Ishikawa (cell line): ENCODE measurements around the gene ARHGDIA.
A peak's percentile ranks its signal among the peaks of the same experiment; 100 is the strongest.

ENCODE experiments used
- CREB1 ChIP-seq: IDR thresholded peaks from 2 replicates; pipeline ENCODE4 v1.6.1; 2012; ENCODE audit warnings: low read depth
- EGR1 ChIP-seq: IDR thresholded peaks from 2 replicates; pipeline ENCODE4 v1.6.1; 2012
- EP300 ChIP-seq: IDR thresholded peaks from 2 replicates; pipeline ENCODE4 v1.6.1; 2012; ENCODE audit warnings: borderline replicate concordance
- FOXM1 ChIP-seq: IDR thresholded peaks from 2 replicates; pipeline ENCODE4 v1.6.1; 2012; ENCODE audit warnings: low read depth, borderline replicate concordance
- RAD21 ChIP-seq: IDR thresholded peaks from 2 replicates; pipeline ENCODE4 v1.6.1; 2012; ENCODE audit warnings: low read depth
- TAF1 ChIP-seq: IDR thresholded peaks from 2 replicates; pipeline ENCODE4 v1.6.1; 2012; ENCODE audit warnings: low read depth, mild to moderate bottlenecking
- TCF12 ChIP-seq: IDR thresholded peaks from 2 replicates; pipeline ENCODE4 v1.6.1; 2012; ENCODE audit warnings: low read depth
- TEAD4 ChIP-seq: IDR thresholded peaks from 2 replicates; pipeline ENCODE4 v1.6.1; 2012
- YY1 ChIP-seq: IDR thresholded peaks from 2 replicates; pipeline ENCODE4 v1.6.1; 2012; ENCODE audit warnings: low read depth
- ZBTB7A ChIP-seq: IDR thresholded peaks from 2 replicates; pipeline ENCODE4 v1.6.1; 2012; ENCODE audit warnings: low read depth
- TF ChIP-seq, protein P1 (sequence below): IDR thresholded peaks from 2 replicates; pipeline ENCODE4 v1.6.1; 2012
- TF ChIP-seq, protein P2 (sequence below): IDR thresholded peaks from 2 replicates; pipeline ENCODE4 v1.6.1; 2012; ENCODE audit warnings: low read depth, mild to moderate bottlenecking
- TF ChIP-seq, protein P3 (sequence below): IDR thresholded peaks from 2 replicates; pipeline ENCODE4 v1.6.1; 2012

The ARHGDIA gene

DNA sequence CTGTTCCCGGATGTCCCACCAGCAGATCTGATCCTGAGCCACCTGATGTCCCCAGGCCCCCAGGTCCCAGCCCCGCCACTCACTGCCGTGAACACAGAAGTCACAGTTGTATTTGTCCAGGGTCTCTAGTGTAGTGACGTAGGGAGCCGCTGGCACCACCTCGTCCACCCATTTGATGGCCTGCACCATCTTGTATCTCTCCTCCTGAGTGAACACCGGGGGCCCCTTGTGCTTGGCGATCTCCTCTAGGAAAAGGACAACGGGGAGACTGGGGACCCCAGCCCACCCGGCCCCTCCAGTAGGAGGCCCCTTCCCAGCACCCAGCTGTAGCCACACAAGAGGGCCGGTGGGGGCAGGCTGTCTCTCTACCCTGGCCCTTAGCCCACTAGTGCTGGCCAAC is 37.7 kb upstream of the ARHGDIA start:
- no peak for TF ChIP-seq ZBTB7A
- no peak for TF ChIP-seq TCF12
- no peak for TF ChIP-seq EP300
- TF ChIP-seq, protein P1, sequence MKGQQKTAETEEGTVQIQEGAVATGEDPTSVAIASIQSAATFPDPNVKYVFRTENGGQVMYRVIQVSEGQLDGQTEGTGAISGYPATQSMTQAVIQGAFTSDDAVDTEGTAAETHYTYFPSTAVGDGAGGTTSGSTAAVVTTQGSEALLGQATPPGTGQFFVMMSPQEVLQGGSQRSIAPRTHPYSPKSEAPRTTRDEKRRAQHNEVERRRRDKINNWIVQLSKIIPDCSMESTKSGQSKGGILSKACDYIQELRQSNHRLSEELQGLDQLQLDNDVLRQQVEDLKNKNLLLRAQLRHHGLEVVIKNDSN: no peak
- TF ChIP-seq TEAD4: no peak
- no peak for TF ChIP-seq YY1
- TF ChIP-seq RAD21: no peak
- TF ChIP-seq, protein P2, sequence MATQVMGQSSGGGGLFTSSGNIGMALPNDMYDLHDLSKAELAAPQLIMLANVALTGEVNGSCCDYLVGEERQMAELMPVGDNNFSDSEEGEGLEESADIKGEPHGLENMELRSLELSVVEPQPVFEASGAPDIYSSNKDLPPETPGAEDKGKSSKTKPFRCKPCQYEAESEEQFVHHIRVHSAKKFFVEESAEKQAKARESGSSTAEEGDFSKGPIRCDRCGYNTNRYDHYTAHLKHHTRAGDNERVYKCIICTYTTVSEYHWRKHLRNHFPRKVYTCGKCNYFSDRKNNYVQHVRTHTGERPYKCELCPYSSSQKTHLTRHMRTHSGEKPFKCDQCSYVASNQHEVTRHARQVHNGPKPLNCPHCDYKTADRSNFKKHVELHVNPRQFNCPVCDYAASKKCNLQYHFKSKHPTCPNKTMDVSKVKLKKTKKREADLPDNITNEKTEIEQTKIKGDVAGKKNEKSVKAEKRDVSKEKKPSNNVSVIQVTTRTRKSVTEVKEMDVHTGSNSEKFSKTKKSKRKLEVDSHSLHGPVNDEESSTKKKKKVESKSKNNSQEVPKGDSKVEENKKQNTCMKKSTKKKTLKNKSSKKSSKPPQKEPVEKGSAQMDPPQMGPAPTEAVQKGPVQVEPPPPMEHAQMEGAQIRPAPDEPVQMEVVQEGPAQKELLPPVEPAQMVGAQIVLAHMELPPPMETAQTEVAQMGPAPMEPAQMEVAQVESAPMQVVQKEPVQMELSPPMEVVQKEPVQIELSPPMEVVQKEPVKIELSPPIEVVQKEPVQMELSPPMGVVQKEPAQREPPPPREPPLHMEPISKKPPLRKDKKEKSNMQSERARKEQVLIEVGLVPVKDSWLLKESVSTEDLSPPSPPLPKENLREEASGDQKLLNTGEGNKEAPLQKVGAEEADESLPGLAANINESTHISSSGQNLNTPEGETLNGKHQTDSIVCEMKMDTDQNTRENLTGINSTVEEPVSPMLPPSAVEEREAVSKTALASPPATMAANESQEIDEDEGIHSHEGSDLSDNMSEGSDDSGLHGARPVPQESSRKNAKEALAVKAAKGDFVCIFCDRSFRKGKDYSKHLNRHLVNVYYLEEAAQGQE: no peak
- TF ChIP-seq CREB1: no peak
- no peak for TF ChIP-seq FOXM1

DNA sequence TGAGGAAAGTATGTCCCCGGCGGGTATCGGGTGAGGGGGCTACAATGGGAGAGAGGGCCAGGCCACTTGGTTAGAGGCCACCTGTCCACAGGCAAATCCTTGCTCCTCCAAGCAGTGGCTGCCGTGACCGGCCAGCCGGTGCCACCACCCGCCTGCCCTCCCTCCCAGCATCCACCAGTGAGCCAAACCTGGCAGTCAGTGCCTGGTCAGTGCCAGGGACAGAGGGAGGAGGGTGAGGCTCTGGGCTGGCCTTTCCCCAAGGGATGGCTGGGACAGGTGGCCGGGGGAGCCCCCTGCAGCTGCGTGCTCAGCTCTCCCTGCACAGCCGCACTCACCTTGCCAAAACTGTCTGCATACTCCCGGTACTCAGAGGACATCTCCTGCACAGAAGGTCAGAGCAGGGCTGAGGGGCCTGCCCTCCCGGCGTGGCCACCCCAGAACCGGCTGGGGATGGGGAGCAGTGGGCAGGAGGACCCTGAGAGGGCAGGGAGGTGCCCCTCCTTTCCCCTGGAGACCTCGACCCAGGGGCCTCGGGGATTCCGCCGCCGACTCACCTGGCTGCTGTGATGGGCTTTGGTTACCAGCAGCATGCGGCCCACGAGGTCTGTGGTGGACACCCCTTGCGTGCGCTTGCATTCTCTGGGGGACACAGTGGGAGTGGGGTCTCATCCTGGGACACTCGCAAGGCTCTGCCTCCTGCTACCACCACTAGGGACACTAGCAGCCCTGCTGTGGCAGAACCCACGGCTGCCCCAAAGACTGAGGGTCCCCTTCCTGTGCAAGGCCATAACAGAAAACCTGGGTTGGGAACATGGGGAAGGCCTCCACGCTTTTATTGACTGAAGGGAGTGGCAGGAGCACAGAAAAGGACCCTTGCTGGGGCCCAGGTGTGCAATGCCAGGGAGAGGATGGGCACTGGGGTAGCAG is 36.3 kb upstream of the ARHGDIA start:
- TF ChIP-seq FOXM1 (no peak), TAF1 (no peak)
- TF ChIP-seq, protein P2: no peak

DNA sequence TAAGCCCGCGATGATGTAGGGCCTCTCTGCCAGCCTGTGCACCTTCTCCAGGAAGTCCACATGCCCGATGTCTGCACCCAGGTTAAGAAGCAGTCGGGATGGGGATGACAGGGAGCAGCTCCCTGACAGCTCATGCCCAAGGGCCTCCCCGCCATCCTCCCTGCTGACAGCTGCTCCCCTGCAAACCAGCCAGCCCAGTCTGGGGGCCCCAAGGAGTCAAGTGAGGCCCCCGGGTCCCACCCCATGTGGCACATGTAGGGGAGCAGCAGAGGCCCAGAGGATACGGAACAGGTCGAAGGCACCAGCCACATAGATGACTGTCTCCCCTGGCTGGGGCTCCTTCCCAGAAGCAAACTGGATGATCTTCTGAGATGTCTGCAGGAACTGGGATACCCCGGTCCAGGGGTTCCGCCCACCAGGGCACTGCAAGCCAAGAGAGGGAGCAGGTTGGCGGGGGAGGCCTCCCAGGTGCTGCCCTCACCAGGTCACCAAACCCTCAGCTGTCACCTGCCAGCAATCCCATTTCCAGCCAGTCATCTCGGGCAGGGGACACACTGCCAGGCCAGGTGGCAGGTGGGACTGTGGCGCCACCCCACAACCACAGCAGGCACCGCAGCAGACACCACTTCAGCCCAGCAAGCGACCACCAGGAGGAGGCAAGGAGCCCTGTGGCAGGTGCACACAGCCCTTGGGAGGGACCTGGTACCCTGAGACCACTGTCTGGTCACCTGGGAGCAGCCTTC is 35.5 kb upstream of the ARHGDIA start:
- TF ChIP-seq, protein P1: no peak
- TF ChIP-seq RAD21: peak; percentile 4; the same call in 1 of the 2 replicates

DNA sequence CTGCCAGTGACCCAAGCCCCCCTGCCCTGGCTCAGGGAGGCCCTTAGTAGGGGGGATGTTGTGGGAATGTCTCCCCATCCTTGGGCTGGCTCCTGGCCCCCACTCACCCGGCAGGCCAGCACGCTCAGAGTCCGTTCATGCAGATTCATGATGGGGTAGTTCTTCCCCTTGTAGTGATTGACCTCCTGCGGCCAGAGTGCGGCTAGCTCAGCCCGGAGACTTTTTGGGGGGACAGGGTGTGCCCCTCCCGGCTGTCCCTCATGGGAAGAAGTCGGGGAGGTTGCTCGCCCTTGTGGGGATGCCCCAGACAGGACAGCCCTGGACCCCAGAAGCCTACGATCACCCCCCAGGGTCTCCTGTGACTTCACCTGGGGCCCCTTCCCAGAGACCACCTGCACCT is 34.9 kb upstream of the ARHGDIA start:
- TF ChIP-seq, protein P2: no peak
- TF ChIP-seq, protein P1: no peak

DNA sequence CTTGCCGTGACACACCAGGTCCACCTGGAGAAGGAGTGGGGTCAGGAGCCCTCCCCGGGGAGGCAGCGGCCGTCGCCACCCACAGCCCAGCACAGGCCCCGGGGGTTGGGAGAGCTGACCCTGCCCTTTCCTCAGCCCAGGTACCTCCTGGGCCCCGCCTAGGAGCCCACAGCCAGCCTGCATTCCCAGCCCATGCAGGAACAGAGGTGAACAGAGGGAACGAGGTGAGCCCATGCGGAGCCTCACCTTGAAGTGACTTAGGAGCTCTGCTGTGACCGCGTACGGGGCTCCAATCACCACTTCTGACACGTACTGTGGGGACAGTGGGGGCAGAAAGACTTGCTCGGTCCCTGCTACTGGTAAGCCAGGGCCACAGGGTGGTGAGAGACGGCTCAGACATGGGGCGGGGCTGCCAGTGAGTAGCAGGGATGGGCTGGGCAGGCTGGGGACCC is 34.3 kb upstream of the ARHGDIA start:
- no peak for TF ChIP-seq FOXM1
- TF ChIP-seq, protein P3, sequence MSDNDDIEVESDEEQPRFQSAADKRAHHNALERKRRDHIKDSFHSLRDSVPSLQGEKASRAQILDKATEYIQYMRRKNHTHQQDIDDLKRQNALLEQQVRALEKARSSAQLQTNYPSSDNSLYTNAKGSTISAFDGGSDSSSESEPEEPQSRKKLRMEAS: no peak
- no peak for TF ChIP-seq CREB1
- TF ChIP-seq TCF12: no peak
- TF ChIP-seq ZBTB7A: no peak
- no peak for TF ChIP-seq EGR1
- no peak for TF ChIP-seq RAD21
- TF ChIP-seq, protein P2: no peak
